Neural cell (in vitro differentiated cells): ENCODE results near the gene APPBP2.

Experiments used
- POLR2AphosphoS5 ChIP-seq: IDR thresholded peaks from 2 replicates; pipeline ENCODE4 v1.6.1; 2012
- TF ChIP-seq, protein P1 (sequence below): IDR thresholded peaks from 2 replicates; pipeline ENCODE4 v1.6.1; 2012; ENCODE audit warnings: borderline replicate concordance

DNA sequence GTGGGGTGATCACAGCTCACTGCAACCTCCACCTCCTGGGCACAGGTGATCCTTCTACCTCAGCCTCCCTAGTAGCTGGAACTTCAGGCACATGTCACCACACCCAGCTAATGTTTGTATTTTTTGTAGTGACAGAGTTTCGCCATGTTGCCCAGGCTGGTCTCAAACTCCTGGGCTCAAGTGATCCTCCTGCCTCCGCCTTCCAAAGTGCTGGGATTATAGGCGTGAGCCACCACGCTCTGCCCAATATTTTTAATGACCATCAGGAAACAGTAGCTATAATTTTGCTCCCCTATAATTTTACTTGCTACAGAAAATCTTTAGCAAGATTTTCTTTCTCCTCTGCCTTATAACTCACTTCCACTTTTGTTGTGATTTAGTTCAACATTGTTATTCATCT, 29.7 kb upstream of the APPBP2 start:
- TF ChIP-seq, protein P1, sequence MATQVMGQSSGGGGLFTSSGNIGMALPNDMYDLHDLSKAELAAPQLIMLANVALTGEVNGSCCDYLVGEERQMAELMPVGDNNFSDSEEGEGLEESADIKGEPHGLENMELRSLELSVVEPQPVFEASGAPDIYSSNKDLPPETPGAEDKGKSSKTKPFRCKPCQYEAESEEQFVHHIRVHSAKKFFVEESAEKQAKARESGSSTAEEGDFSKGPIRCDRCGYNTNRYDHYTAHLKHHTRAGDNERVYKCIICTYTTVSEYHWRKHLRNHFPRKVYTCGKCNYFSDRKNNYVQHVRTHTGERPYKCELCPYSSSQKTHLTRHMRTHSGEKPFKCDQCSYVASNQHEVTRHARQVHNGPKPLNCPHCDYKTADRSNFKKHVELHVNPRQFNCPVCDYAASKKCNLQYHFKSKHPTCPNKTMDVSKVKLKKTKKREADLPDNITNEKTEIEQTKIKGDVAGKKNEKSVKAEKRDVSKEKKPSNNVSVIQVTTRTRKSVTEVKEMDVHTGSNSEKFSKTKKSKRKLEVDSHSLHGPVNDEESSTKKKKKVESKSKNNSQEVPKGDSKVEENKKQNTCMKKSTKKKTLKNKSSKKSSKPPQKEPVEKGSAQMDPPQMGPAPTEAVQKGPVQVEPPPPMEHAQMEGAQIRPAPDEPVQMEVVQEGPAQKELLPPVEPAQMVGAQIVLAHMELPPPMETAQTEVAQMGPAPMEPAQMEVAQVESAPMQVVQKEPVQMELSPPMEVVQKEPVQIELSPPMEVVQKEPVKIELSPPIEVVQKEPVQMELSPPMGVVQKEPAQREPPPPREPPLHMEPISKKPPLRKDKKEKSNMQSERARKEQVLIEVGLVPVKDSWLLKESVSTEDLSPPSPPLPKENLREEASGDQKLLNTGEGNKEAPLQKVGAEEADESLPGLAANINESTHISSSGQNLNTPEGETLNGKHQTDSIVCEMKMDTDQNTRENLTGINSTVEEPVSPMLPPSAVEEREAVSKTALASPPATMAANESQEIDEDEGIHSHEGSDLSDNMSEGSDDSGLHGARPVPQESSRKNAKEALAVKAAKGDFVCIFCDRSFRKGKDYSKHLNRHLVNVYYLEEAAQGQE: no peak
- TF ChIP-seq POLR2AphosphoS5: no peak
